HL-60 (cell line): ENCODE measurements around the gene LRFN4.

Source experiments
- DNase-seq, 2 experiments: peaks; one replicate each; pipeline ENCODE4 v3.0.0-alpha.2; 2010 to 2020; ENCODE audit warnings: low read depth in 1 of 2, low spot score in 1 of 2
- H3K27ac ChIP-seq: fragments of 250-450 bp; sonication (Bioruptor Pico); replicated peaks from 2 replicates; pipeline ENCODE4 v1.5.1; 2020; ENCODE audit warnings: mild to moderate bottlenecking, moderate library complexity
- H3K27me3 ChIP-seq: fragments of 250-450 bp; sonication (Bioruptor Pico); 2 replicates; pipeline ENCODE4 v1.5.1; 2021; ENCODE audit warnings: mild to moderate bottlenecking, moderate library complexity; ENCODE audit not compliant: insufficient read depth, poor library complexity, severe bottlenecking
- H3K4me3 ChIP-seq: replicated peaks from 2 replicates; pipeline ENCODE4 v1.5.1; 2011; ENCODE audit warnings: mild to moderate bottlenecking, control low read depth, low read length; ENCODE audit not compliant: insufficient read depth
- GABPA ChIP-seq: IDR thresholded peaks from 2 replicates; pipeline ENCODE4 v1.6.1; 2012; ENCODE audit warnings: low read depth
- POLR2AphosphoS5 ChIP-seq: IDR thresholded peaks from 2 replicates; pipeline ENCODE4 v1.6.1; 2012; ENCODE audit warnings: low read depth
- SPI1 ChIP-seq: IDR thresholded peaks from 2 replicates; pipeline ENCODE4 v1.6.1; 2012; ENCODE audit warnings: low read depth, mild to moderate bottlenecking, borderline replicate concordance
- TF ChIP-seq, protein P1 (sequence below): IDR thresholded peaks from one replicate; pipeline ENCODE4 v1.5.1; 2011; ENCODE audit warnings: low read length, control low read depth, inconsistent platforms; ENCODE audit not compliant: insufficient read depth
- TF ChIP-seq, protein P2 (sequence below): IDR thresholded peaks from 2 replicates; pipeline ENCODE4 v1.6.1; 2012; ENCODE audit warnings: low read depth; ENCODE audit not compliant: insufficient replicate concordance

The LRFN4 gene

DNA sequence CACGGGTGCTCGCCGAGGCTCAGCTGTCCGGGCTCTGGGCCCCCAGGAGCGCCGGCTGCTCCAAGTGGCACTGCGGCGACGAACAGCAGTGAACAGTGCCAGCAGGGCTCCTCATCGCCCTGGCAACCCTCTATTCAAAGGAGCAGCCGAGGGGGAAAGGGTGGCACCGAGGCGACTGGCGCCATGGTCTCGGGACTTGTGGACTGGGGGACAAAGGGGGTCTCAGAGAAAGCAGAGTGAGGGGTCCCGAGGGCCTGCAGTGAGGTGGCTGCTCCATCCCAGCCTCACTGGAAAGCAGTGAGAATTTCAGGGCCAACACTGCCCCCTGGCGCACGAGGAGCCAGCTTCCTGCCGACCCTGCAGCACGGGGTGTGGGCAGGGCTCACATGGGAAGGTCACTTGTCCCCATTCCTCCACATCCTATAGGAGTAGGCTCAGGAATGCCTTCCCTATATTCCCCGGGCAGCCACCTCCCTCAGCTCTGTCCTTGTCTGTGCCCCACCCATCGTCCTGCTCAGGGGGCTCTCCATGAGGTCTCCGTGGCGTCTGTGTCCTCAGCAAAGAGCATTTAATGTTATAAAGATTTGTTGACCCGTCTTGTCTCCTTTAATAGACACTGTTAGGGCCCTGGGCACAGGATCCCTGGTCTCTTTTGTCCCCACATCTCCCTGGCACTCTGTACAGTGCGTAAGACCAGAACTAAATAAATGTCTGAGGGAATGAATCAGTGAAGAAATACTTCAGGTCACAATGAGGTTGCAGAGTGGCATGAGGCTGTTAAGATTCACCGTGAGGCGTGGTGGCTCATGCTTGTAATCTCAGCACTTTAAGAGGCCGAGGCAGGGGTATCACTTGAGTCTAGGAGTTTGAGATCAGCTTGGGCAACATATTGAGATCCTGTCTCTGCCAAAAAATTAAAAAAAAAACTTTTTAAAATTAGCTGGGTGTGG lies 26.4 kb downstream of the LRFN4 start:
- H3K27me3 ChIP-seq = no peaks in the 10 kb centered on the region
- no peak overlapping the region for H3K4me3 ChIP-seq
- no peak for TF ChIP-seq SPI1
- TF ChIP-seq, protein P1, sequence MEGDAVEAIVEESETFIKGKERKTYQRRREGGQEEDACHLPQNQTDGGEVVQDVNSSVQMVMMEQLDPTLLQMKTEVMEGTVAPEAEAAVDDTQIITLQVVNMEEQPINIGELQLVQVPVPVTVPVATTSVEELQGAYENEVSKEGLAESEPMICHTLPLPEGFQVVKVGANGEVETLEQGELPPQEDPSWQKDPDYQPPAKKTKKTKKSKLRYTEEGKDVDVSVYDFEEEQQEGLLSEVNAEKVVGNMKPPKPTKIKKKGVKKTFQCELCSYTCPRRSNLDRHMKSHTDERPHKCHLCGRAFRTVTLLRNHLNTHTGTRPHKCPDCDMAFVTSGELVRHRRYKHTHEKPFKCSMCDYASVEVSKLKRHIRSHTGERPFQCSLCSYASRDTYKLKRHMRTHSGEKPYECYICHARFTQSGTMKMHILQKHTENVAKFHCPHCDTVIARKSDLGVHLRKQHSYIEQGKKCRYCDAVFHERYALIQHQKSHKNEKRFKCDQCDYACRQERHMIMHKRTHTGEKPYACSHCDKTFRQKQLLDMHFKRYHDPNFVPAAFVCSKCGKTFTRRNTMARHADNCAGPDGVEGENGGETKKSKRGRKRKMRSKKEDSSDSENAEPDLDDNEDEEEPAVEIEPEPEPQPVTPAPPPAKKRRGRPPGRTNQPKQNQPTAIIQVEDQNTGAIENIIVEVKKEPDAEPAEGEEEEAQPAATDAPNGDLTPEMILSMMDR = peak; percentile 84
- DNase-seq = peak in 1 of 2 experiments; percentile 58
- no peak overlapping the region for H3K27ac ChIP-seq

DNA sequence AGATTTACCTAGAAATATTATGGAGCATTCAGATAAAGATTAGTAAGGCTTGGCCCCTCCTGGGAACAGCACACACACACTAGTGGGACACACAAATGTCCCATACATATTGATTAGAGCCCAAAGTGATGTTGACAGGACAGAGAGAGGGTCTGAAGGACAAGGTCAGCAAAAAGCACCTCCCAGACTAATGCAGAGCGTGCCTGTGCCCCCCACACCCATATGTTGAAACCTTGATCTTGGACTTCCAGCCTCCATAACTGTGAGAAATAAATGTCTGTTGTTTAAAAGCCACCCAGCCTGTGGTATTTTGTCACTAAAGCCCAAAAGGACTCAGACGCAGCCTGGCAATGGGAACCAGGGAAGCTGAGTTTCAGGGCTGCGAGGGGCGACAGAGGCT lies 27.6 kb downstream of the LRFN4 start:
- DNase-seq = no peak
- no peak overlapping the region for H3K4me3 ChIP-seq
- H3K27ac ChIP-seq = no peak overlapping the region
- H3K27me3 ChIP-seq = no peaks in the 10 kb centered on the region
- TF ChIP-seq, protein P2, sequence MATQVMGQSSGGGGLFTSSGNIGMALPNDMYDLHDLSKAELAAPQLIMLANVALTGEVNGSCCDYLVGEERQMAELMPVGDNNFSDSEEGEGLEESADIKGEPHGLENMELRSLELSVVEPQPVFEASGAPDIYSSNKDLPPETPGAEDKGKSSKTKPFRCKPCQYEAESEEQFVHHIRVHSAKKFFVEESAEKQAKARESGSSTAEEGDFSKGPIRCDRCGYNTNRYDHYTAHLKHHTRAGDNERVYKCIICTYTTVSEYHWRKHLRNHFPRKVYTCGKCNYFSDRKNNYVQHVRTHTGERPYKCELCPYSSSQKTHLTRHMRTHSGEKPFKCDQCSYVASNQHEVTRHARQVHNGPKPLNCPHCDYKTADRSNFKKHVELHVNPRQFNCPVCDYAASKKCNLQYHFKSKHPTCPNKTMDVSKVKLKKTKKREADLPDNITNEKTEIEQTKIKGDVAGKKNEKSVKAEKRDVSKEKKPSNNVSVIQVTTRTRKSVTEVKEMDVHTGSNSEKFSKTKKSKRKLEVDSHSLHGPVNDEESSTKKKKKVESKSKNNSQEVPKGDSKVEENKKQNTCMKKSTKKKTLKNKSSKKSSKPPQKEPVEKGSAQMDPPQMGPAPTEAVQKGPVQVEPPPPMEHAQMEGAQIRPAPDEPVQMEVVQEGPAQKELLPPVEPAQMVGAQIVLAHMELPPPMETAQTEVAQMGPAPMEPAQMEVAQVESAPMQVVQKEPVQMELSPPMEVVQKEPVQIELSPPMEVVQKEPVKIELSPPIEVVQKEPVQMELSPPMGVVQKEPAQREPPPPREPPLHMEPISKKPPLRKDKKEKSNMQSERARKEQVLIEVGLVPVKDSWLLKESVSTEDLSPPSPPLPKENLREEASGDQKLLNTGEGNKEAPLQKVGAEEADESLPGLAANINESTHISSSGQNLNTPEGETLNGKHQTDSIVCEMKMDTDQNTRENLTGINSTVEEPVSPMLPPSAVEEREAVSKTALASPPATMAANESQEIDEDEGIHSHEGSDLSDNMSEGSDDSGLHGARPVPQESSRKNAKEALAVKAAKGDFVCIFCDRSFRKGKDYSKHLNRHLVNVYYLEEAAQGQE = no peak
- TF ChIP-seq POLR2AphosphoS5 (no peak), SPI1 (no peak), GABPA (no peak)
- TF ChIP-seq, protein P1 = no peak

DNA sequence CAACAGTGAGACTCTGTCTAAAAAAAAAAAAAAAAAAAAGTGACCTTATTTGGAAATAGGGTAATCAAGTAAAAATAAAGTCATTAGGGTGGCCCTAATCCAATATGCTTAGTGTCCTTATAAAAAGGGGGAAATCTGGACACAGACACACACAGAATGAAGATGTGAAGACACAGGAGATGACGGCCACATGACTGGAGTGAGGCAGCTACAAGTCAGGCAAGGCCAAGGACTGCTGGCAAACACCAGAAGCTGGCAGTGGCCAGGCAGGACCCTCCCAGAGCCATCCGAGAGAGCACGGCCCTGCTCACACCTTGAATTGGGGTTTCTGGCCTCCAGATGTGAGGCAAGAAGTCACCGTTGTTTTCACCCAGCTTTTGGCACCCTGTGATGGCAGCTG lies 28.6 kb downstream of the LRFN4 start:
- H3K4me3 ChIP-seq = no peak overlapping the region
- no peaks in the 10 kb centered on the region for H3K27me3 ChIP-seq
- no peak overlapping the region for H3K27ac ChIP-seq
- no peak for DNase-seq
- TF ChIP-seq SPI1 (no peak), POLR2AphosphoS5 (no peak), GABPA (no peak)
- TF ChIP-seq, protein P1 = no peak
- TF ChIP-seq, protein P2 = no peak

DNA sequence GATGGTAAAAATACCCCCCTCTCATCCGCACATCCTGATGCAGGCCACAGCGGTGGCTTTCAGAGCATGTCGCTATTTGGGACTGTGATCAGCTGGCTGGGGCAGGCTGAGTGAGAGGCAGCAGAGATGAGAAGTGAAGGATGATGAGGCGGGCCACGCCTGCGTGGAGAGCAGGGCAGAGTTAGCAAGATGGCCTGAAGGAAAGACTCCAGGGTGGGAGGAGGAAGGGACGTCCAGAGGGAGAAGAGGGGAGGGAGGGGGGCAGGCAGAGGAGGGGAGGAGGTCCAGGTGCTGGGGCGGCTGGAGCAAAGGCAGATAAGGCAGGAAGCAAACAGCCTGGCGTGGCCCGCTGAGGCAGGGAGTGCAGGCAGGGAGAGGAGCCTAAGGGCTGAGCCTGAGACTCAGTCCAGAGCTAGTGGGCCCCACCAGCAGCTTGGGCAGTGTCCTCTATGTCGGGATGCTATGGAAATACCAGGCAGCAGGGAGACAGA lies 29.1 kb downstream of the LRFN4 start:
- TF ChIP-seq SPI1 (no peak), POLR2AphosphoS5 (no peak), GABPA (no peak)
- TF ChIP-seq, protein P1 = no peak
- TF ChIP-seq, protein P2 = no peak
- Histone ChIP-seq H3K4me3 (no peak overlapping the region), H3K27ac (no peak overlapping the region), H3K27me3 (no peaks in the 10 kb centered on the region)
- no peak for DNase-seq
